Middle frontal gyrus (tissue), 1 donor: ENCODE measurements around the gene SOHLH1.

ENCODE experiments used
- DNase-seq: peaks from one replicate; pipeline ENCODE4 v3.0.0-alpha.2; 2015; ENCODE audit warnings: low spot score; ENCODE audit errors: extremely low spot score

SOHLH1 gene, protein sequence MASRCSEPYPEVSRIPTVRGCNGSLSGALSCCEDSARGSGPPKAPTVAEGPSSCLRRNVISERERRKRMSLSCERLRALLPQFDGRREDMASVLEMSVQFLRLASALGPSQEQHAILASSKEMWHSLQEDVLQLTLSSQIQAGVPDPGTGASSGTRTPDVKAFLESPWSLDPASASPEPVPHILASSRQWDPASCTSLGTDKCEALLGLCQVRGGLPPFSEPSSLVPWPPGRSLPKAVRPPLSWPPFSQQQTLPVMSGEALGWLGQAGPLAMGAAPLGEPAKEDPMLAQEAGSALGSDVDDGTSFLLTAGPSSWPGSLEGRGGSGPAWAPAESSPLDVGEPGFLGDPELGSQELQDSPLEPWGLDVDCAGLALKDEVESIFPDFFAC

DNA sequence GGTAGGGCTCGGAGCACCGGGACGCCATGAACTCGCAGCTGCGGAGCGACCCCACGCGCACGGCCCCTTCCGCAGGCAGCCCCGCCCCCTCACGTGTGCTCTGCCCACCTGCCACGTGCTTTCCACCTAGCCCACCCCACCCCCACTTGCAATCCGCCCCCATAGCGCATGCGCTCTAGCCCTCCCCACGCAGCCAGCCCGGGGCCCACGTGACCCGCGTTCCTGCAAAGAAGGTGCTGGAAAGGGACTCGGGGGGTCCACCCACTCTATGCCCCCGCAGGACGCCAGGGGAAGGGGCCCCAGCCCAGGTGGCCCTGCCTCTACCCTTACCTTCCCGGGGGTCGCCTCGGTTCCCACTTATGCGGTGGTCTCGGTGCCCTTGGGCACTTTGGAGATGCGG is at the start of gene SOHLH1:
Gene SOHLH1, minus strand, starts transcription at position 42 of the 400 bp plus-strand sequence. Its CDS starts 14 bp downstream, at position 28.
- DNase-seq, result no peak

DNA sequence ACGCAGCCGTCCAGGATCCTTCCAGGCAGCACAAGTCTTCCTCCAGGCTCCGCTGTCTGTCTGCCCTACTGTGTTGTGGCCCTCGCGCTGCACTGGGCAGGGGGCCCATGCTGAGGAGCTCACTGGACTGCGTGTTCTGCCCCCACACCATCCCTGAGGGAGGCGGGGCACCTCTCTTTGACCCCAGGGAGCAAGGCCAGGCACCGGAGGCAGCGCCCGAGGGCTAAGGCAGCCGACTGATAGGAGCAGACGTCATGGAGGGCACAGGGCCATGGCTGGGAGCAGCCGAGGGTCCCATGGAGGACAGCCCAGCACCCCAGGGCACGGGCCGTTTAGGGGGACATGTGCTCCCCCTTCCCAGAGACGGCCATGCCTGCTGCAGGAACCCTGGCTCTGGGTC is 49.4 kb upstream of the SOHLH1 start:
- no peak for DNase-seq

DNA sequence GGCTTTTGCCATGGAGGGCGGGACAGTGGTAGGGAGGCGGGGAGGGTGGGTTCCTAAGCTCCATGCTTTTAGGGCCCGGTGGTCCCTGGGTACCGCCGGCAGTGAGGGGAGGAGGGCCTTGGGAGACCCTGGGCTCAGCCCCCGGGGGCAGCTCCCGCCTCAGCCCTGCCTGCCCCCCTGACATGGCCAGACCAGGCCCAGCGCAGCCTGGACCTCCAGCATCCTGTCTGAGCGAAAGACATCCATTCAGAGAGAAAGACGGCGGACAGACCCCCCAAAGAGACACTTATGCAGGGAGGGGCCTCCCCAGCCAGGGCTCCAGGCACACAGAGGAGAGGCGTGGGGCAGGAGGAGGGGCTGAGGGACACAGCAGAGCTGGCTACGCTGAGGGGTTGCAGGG is 48.0 kb upstream of the SOHLH1 start:
- no peak for DNase-seq

DNA sequence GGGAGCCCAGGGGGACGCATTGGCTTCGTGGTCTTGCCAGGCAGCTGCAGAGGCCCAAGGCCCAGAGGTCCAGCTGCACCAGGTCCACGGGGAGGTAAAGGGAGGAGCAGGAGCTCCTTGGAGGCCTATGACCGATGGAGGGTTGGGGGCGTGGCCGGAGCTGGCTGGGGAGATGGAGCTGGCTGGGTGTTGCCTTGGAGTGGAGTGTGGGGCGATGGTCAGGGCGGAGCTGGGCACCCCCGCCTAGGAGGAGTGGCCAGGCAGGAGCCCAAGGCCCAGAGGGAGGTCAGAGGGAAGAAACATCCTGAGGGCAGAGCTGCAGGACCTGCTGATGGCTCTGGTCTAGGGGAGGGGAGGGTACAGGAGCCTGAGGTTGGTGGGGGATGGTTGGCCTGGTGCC is 47.3 kb upstream of the SOHLH1 start:
- no peak for DNase-seq

DNA sequence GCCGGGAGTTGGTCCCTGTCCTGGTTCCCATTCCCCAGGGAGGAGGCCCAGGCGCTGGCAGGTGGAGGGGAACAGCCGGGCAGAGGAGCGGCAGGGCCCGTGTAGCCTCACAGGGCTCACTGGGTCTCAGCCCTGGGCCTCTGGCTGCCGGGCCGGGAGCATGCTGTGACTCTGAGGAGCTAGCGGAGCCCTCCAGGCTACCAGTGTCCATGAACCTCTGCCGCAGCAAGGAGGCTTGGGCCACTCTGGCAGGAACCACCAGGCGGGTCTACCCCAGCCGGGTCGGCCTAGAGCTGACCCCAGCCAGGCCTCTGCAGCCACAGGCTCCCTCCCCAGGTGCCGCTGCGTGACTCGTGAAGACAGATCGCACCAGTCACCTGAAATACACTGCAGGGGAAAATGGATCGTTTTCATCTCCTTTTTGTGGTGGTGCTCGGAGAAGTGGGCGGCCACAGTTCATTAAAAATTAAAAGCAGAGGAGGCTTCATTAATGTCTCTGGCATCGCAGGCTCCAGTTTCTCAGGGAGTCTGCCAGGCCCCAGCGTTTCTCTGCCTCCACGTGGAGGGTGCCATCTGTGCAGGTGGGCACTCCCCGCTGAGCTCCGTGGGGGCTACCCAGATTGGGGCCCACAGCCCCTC is 46.5 kb upstream of the SOHLH1 start:
- no peak for DNase-seq

DNA sequence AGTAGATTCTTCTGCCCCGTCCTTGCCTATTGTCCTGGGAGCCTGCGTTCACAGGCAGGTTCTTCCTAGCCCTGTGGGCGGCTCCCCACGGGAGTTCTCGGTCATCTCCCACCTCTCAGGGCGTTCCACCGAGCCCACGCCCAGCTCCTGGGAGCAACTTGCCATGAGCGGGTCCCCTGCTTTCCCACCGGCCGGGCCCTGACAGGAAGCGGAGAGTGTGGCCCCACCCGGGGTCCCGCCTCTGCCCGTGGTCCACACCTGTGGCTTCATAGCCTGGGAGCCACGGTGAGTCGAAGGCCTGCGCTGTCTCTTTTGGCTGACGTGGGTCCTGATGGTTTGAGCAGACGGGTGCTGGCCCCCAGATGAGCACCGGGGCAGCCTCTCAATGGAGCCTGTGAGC is 45.9 kb upstream of the SOHLH1 start:
- no peak for DNase-seq

DNA sequence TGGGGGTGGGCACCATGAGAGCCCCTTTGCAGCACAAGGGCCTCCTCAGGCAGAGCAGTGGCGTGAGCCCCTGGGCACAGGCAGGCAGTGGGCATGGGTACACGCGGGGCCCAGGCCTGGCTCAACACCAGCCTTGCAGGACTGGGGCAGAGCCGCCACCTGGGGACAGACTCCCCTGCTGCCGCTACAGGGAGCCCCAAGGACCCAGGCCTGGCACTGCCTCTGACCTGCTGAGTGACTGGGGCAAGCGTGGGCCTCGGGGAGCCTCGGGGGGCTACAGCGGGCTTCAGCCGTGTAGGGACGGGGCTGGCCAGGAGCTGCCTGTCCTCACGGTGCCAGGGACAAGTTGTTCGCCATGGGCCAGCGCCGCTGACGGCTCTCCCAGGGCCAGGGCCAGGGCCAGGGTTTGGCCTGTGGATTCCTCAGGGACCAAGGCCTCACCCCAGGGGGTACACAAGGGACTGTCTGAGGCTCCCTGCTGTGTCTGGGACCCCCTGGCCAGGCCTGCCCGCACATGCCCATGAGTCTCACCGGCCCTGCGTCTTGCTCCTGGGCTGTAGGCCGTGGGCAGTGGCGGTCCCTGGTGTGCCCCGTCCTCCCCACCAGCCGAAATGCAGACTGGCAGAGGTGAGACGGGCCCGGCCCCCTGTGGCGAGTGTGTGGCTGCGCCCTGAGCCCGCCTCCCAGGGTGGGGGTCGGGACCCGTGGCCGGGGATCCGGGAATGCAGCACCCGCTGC is 45.2 kb upstream of the SOHLH1 start:
- DNase-seq, result no peak

DNA sequence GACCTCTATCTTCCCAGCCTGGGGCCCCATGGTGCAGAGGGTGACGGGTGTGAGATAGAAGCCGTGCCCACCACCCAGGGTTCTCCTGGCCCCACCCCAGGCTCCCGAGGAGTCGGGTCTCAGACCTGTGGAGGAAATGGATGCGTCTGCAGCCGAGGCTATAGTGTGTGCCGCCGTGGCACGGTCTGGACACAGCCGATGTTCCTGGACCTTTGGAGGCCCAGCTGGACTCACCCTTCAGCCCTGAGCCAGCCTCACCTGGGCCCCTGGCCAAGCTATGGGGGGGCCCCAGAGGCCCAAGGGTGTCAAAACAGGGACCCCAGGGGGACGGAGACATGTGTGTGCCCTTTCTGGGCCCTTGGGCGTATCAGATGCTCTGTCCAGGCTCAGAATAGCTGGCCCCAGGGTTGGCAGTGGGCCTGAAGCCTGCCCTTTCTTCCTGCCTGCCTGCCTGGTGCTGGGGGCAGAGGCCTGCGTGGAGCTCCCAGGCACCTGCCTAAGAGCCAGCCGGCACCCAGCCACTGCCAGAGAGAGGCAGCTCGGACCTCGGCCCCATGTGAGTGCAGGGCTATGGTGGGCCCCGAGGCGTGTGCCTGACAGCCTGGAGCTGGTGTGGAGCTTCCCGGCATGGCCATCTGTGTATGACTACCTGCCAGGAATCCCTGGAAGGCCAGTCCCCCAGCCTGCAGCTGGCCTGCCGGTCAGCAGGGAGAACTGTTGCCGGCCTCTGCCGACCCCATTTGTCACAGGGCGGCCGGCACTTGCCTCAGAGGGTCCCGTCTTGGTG is 44.5 kb upstream of the SOHLH1 start:
- no peak for DNase-seq

DNA sequence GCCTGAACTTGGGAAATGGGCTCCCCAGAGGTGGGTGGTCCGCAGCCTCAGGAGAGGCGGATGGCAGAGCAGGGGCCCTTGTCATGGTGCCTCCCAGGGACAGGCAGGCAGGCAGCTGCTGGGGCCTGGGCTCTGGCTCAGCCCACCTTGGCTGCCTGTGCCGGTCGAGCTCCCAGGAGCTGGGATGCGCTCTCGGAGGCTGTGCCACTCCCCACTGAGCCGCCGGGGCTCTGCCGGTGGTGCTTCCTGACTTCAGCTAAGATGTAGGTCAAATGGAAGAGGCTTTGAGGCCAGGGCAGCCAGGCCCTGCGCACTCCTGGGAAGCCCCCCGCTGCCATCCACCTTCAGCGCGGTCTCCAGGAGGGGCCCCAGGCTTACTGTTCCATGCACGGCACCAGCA is 43.7 kb upstream of the SOHLH1 start:
- DNase-seq, result no peak

DNA sequence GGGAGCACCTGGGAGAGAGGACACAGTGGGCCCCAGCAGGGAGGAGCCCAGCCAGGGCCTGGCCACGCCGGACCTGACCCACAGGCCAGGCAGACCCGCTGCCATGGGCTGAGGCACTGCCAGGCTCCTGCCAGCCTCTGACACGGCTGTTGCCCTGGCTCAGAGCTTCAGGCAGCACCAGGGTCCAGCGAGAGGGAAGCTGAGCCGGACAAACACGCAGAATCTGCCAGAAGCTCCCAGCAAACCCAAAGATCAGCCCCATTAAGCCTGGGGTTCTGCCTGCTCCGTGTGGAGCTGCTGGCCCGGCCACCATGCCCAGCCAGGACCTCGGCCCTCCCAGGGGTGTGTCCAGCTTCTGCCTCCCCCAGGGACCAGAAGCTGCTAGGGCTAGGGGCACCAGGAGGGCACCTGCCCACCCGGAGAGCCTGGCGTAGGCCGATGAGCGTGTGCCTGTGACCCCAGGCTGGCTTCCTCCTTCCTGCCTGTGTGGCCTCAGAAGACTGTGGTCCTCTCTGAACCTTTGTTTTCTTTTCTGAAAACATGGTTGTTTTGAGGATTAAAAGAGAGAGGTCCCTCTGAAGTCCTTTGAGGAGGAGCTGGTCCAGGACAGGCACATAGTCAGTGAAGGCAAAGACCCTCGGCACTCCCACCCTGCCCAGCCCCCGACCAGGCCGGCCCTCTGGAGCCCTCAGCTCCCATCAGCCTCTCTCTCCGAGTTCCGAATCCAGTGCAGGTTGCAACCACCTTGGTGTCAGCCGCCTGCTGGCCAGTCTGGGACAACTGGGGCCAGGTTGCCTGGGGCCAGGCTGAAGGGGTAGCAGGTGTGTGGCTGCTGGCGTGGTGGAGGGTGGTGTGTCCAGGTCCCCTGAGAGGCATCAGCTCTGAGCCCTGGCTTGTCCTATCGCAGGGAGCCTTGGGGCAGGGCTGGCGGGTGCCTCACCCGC is 42.3 kb upstream of the SOHLH1 start:
- no peak for DNase-seq

DNA sequence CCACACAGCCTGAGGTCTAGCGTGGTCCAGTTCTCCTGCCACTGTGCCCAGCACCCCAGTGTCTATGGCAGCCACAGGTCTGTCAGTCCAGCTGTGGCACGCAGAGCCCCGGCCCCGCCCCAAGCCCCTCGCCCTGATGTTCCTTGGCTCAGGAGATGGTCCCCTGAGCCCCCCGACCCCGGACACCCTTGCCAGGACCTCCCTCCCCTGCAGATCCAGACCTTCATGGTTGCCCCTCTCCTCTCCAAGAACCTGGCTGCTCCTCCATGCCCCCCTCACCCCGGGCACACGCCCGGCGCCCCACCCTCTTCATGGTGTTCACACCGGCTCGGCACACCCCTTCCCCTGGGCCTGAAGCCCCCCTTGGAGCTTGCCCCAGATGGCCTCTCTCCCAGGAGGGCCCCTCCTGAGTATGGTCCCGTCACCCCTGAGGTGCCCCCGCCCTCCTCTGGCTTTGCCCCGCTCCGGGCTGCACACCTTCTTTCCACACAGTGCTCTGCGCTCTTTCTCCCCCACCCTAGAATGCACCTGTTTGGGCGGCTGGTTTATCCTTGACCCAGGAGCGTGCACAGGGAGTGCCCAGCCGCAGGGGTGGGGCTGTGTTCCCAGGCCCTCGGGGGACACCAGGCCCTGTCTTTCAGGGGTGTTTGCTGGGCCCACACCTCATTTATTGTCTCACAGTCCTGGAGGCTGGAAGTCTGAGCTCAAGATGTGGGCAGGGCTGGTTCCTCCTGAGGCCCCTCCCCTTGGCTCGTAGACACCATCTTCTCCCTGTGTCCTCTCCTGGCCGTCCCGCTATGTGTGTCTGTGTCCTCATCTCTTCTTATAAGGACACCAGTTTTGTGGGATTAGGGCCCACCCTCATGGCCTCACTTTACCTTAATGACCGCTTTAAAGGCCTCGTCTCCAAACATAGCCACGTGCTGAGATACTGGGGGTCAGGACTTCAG is 40.3 kb upstream of the SOHLH1 start:
- no peak for DNase-seq

DNA sequence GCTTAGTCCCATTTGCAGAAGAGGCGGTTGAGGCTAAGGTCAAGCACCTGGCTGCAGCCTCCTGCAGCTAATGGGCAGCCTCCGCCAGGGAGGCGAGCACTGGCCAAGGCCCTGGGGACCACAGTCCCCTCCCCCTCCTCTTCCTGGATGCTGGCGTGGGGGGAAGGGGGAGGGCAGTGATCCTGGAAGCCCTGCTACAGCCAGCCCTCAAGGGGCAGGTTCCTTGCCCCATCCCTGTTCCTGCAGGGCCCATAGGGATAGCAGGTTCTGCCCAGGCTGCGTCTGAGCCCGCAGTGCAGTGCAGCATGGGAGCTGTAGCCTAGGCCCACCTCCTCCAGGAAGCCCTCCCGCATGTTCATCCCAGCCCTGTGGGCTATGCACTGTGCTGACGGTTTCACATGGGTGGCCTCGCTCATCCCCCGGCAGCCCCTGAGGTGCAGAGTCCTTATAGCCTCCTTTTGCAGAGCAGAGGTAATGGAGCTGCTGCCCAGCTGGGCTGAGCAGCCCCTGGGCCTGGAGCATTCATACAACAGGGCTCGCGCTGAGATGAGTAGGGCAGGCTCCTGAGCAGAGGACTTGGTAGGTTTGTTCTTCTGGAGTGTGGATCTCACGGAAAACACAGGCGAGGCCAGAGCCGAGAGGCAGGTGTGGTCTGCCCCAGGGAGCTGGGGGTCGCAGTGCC is 38.7 kb upstream of the SOHLH1 start:
- DNase-seq, result no peak

DNA sequence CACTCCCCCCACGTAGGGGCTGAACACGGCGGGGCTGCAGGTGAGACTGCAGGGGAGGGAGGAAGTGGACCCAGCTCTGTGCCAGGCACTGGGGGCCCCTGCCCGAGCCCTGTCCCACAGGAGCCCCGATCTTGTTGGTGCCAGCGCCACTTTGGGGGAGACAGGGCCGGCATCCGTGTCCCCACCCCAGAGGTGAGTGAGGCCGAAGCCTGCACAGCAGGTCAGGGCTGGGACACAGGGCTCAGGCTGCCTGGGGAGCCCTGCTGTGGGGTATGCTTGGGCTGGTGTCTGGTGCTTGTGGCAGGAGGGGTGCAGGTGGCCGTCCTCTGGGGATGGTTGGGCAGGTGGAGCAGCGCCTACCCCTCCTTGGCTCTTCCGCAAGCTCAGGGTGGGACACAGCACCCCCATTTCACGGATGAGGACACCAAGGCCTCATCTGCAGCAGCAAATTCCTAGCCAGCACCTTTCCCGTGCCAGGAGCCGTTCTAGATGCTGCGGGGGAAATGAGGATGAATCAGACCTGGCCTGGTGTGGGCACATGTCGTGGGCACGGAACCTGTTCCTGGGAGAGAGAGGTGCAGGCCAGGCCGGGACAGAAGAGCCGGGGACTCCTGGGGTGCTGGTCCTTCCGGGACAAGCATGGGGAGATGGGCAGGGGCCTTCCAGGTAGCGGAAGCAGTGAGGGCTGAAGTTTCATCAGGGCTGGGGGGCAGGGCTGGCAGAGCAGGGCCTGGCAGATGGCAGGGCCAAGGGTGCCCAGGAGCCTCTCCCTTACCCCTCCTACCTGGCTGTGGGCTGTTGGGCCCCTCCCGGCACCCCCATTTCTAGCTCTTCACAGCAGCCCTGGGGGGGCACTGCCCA is 37.9 kb upstream of the SOHLH1 start:
- DNase-seq, result no peak

DNA sequence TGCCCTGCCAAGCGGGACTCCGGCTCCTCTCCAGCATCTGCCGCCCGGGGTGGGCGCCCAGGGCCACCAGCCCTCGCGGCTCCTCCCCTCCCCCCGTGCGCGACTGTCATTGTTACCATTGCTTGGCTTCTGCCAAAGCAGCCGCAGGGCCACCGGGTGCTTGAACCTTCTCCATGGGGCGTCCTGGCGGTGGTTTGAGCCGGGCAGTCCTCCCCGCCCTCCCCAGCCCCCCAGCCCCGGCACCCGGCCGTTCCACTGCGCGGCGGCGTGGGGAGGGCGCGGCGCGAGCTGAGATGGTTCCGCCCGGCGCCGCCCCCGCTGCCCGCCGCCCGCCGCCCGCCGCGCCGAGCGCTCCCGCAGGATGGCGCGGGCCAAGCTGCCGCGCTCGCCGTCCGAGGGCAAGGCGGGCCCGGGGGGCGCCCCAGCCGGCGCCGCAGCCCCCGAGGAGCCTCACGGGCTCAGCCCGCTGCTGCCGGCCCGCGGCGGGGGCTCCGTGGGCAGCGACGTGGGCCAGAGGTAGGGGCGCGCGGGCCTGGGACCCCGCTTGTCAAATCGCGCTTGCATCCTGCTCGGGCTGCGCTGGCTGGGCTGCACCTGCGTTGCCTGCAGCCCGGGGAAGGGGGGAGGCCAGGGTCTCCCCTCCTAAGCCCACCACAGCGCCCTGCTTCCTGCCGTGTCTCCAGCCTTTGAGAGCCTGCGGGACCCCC is 37.1 kb upstream of the SOHLH1 start:
- DNase-seq, result no peak

DNA sequence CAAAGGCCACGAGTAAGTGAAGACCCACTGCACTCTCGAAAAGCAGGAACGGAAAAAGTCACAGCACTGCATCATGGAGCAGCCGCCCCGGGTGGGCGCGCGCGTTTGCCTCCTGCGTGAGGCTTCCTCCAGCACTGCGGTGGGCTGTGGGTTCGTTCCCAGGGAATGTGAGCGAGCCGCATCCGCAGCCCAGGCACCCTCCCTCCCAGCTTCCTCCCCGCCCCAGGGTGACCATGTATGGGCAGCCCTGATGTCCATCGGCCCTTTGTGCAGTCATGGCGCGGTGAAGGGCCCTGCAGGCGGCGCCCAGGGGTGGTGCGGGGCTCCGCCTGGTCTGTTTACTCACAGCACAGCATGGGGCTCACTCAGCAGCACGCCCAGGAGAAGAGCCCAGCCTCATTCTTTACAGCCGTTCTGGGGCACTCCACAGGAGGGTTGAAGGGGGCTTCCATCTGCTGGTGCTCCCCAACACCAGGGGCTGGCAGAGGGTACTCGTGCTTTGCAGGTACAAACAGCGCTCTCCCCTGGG is 35.4 kb upstream of the SOHLH1 start:
- DNase-seq, result no peak

DNA sequence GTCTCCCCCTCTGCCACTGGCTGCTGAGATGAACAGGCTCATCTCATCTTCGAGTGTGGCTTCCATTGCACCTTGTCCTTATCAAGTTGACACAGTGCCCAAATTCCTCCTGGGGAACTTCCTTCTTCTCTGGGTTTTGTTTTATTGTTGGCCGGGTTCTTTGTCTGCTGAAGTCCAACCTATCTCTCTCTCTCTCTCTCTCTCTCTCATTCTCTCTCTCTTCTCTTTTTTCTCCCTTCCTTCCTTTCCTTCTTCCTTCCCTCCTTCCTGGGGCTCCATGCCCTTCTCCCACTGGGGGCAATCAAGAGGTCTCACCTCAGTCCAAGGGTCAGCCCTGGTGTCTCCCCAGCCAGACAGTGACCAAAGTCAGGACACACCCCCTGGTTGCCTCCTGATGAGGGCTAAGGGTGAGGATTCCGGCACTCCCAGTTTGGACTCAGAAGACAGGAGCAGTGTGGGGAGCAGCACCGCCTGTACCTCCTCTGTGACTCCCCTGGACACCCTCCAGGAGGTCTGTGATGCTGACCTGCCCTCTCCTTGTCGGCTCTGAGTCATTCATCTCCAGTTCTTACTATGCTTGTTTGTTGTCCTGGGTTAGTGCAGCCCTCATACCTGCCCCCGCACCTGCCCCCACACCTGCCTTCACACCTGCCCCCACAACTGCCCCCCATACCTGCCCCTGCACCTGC is 33.4 kb upstream of the SOHLH1 start:
- DNase-seq, result no peak
